LNCaP clone FGC (cell line): ENCODE results near the gene TOR1A.

Experiments used
- DNase-seq: peaks from one replicate; pipeline ENCODE4 v3.0.0-alpha.2; 2011; ENCODE audit warnings: low read depth
- H3K4me3 ChIP-seq: 2 replicates; pipeline ENCODE4 v1.5.1; 2011; ENCODE audit warnings: mild to moderate bottlenecking, low read depth, low read length, control low read depth
- CTCF ChIP-seq: IDR thresholded peaks from 2 replicates; pipeline ENCODE4 v1.5.1; 2012; ENCODE audit warnings: mild to moderate bottlenecking; ENCODE audit not compliant: control insufficient read depth, insufficient read depth; ENCODE audit errors: extremely low read depth

Gene TOR1A

GRCh38 chr9:129851821-129852220 lies 27.9 kb upstream of the TOR1A start:
- no peak for TF ChIP-seq CTCF
- DNase-seq = no peak

DNA sequence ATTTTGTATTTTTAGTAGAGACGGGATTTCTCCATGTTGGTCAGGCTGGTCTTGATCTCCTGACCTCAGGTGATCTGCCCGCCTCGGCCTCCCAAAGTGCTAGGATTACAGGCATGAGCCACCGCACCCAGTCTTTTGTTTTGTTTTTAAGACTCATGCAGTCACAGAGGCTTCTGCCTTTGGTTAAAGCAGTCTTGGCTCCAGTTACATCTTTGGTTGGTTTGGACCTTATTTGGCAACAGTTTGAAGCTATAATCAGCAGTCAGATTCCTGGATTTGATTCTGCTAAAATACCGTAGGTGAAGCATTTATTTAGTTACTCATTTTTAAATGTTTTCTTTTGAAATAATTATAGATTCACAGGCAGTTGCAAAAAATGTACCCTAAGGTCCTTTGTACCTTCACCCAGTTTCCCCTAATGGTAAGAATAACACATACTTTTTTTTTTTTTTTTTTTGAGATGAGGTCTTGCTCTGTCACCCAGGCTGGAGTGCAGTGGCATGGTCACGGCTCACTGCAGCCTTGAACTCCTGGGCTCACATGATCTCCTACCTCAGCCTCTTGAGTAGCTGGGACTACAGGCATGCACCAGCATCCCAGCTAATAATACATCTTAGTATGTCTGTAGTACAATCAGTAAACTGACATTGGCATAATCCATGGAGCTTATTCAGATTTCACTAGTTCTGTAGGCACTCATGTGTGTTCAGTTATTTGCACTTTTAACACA lies 27.1 kb upstream of the TOR1A start:
- no peak overlapping the region for H3K4me3 ChIP-seq
- TF ChIP-seq CTCF = no peak
- DNase-seq = no peak

More at GRCh38 chr9:129851821-129852220, 27.9 kb upstream of the TOR1A start:
- H3K4me3 ChIP-seq = no peak overlapping the region

- DNase-seq = no peak
- no peak for TF ChIP-seq CTCF
- H3K4me3 ChIP-seq = no peak overlapping the region
Observed at GRCh38 chr9:129849901-129850300, 26.0 kb upstream of the TOR1A start.

- DNase-seq = no peak
- no peak overlapping the region for H3K4me3 ChIP-seq
- no peak for TF ChIP-seq CTCF
Observed at GRCh38 chr9:129848712-129849441, 24.9 kb upstream of the TOR1A start.

DNA sequence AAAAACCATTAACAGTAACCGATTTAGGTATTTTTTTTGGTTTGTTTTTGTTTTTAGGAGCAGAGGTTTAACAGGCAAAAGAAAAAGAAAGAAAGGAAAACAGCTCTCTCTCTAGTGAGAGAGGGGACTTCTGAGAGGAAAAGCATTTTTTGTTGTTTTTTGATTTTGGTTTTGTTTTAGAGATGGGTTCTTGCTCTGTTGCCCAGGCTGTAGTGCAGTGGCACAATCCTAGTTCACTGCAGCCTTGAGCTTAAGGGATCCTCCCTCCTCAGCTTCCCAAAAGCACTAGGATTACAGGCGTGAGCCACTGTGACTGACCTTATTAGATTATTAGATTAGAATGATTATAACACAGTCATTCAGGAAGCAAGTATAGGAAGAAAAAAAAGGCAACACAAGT lies 21.4 kb upstream of the TOR1A start:
- DNase-seq = no peak
- TF ChIP-seq CTCF = no peak
- H3K4me3 ChIP-seq = no peak overlapping the region

- TF ChIP-seq CTCF = no peak
- DNase-seq = no peak
- H3K4me3 ChIP-seq = no peak overlapping the region
Observed at GRCh38 chr9:129841071-129841470, 17.1 kb upstream of the TOR1A start.
